GM18505 (cell line): Measurements from ENCODE around the gene GABRB1.

Experiments used
- ATAC-seq: cut with Tn5 transposase; IDR thresholded peaks from one replicate; pipeline ENCODE4 v1.9.1; 2021; ENCODE audit not compliant: unreplicated experiment
- POLR2A ChIP-seq: IDR thresholded peaks from 4 replicates; pipeline ENCODE4 v1.6.1; 2011; ENCODE audit warnings: borderline replicate concordance; ENCODE audit not compliant: insufficient read depth, insufficient read length; ENCODE audit errors: extremely low read depth

GABRB1 gene

GRCh38 chr4:47434931-47435330 lies 403.6 kb downstream of the GABRB1 start:
- no peak for TF ChIP-seq POLR2A
- ATAC-seq, result no peak

DNA sequence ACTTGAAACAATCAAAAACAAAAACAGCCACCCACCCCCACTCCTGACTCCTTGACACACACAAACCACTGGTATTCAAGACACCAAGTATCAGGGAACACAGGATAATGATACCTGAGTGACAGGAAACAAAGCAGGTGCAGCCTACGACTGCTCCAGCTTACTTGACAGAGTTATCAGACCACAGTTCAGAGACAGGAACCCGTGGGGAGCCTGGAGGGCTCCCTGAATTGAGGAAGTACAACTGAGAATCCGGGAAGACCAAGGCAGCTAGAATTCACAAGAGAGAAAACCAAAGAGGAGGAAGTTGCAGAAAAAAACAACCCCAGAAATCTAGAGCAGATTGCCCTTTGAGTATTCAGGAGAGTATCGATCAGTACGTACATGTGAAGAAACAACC lies 411.6 kb downstream of the GABRB1 start:
- peak; percentile 85 for ATAC-seq
- no peak for TF ChIP-seq POLR2A

GRCh38 chr4:47444031-47444430 lies 412.7 kb downstream of the GABRB1 start:
- ATAC-seq, result no peak
- TF ChIP-seq POLR2A, result no peak

DNA sequence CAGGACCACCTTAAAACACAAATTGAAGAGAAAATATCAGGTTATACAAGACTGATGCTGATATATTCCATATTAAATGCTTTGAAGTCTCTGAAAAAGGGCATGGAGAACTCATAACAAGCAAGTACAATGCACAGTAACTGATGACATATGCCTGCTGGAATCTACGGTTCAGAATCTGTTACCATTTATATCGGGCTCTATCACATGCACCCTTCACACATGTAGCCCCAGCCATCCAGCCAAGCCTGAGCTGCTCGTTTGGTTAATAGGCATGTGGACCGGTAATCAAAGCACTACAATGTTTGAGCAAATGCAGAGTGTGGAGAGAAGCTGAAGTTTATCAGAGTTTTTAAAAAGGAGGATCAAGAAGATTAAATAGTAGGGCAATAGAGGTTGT lies 420.3 kb downstream of the GABRB1 start:
- TF ChIP-seq POLR2A, result no peak
- no peak for ATAC-seq

DNA sequence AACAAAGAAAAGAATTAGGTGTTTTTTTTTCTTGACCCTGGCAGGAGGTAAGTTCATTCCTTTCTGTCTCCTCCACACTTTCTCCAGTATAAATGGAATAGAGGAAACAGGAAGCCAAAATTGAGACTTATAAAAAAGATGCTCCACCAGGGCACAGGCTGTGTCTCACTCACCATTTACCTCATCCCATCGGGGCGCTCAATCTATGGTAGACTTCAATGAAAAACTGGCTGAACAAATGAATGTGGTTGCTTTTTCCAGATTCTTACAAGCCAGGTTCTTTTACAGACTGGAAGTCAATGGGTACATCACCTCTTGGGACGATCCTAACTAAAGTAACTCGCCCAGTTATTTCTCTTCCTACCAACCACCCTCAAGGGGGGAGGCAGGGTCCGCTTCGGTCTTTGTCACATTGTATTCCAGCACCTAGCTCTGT lies 431.4 kb downstream of the GABRB1 start:
- ATAC-seq, result peak; percentile 18
- no peak for TF ChIP-seq POLR2A

GRCh38 chr4:47463235-47463956 lies 432.0 kb downstream of the GABRB1 start, which contains the start of gene COMMD8:
Gene COMMD8, minus strand, starts transcription at chr4:47463702. Its CDS starts 51 bp downstream, at chr4:47463651.
- peak; percentile 91 for ATAC-seq
- TF ChIP-seq POLR2A, result peak; percentile 93

DNA sequence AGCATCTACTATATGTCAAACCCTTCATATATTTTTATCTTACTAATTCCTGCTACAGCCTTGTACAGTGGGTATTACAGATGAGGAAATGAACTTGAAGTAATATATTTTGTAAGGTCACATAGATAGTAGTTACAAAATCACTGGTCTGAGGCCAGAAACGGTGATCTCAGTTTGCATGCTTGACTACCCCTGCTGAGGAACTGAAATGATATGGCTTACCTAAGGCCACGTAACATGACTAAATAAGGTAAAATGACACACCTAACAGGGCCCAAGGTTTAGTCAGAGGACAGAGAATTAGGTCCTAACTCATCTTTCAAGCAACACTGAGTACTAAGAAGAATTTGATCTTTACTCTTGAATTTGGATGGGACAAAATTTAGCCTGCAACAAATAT lies 433.6 kb downstream of the GABRB1 start:
- TF ChIP-seq POLR2A, result no peak
- peak; percentile 40 for ATAC-seq

- TF ChIP-seq POLR2A, result no peak
- no peak for ATAC-seq
Observed at GRCh38 chr4:47466056-47466785, 434.9 kb downstream of the GABRB1 start.

DNA sequence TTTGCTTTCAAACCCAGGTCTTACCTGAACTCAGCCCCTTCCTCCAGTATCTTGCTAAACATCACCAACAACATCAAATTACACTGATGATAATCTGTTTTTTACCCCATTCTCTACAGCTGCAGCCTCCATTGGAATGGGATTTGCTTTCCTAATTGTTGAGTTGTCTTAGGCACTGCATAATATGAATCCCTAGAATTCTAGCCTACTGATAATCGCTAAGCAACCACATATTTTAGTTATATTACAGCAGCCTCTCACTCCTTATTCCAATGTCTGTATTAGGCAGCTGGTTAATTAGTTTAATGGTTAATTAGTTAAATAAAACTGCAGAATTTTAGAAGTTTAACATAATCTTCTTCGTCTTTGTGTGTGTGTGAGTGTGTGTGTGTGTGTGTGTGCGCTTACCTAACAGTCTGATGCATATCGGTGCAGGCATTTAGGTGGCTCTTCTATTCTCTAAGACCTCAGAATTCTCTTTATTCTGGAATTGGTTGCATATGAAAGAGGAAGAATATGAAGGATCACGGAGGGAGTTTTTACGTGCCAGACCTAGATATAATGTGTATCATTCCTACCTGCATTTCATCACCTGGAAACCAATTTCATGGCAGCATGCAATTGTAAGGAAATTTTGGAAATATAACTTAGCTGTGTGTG lies 437.5 kb downstream of the GABRB1 start:
- no peak for TF ChIP-seq POLR2A
- no peak for ATAC-seq

GRCh38 chr4:47469951-47470350 lies 438.6 kb downstream of the GABRB1 start:
- no peak for ATAC-seq
- TF ChIP-seq POLR2A, result no peak

DNA sequence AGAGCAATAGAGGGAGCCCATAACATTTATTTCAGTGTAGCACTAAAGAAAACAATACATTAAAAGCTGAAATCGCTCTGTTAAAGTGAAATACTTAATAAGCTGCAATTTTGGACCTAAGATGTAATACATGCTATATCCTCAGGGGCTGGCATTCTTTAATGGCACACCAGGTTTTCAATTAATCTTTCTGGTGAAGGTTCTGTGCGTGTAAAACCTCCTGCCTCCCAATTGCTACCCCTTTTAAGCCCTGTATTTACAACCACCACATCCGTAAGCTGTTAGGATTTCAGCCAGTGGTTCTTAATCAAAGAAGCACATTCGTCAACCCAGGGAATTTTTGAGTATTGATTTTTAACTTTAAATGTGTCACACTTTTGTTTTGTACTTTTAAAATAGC lies 439.7 kb downstream of the GABRB1 start:
- no peak for TF ChIP-seq POLR2A
- no peak for ATAC-seq

DNA sequence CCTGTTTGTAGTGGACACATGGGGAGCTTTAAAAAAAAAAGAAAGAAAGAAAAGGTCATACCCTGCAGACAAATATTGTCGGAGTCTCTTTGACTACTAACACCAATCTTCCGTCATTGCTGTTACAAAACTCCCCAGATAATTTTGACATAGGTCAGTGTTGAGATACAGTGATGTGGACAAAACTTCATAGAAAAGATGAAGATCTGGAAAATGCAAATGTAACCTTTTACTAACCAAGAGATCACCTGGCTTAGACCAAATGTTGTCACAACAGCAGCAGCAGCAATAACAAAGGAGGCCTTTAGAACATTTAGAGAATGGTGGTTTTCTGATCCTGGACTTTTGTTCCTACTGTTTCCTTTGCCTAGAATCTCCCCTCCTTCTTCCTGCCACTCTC lies 440.2 kb downstream of the GABRB1 start:
- ATAC-seq, result no peak
- no peak for TF ChIP-seq POLR2A

DNA sequence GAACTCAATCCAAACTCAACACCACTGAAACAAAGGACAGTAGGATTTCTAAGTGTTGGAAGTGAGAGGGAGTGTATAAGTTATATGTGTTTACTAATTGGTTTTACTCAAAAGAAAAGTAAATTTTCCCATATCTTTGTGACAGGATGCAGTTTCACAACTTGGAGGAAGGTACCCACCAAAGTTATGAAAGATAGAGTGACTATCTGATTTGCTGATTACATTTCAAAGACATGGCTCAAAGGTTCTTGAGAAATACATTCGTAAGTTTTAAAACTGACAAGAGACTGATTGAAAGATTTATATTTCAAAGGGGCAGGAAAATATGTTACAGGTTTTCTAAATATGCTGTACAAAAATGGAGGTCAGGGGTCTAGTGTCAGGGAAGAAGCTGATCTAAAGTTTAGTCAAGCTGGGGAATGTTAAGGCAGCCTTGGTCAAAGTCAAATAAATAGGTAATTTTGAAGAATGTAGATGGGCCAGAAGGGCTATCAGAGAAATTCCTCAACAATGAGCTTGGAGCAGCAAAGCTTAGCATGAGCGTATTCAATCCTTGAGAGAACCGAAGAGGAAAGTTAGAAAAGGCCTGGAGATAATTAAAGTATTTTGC lies 441.9 kb downstream of the GABRB1 start:
- no peak for ATAC-seq
- TF ChIP-seq POLR2A, result no peak
